NCI-H2171 (cell line): ENCODE results near the gene SLC4A1AP.
"Not testable (repeated sequence)": the region's sequence is repeated elsewhere in the genome, so short reads cannot be mapped to it uniquely, and the experiment has no call there.

ENCODE experiments used
- DNase-seq: peaks from one replicate; lab custom pipeline; 2025; lab: John Stamatoyannopoulos, UW

SLC4A1AP gene

DNA sequence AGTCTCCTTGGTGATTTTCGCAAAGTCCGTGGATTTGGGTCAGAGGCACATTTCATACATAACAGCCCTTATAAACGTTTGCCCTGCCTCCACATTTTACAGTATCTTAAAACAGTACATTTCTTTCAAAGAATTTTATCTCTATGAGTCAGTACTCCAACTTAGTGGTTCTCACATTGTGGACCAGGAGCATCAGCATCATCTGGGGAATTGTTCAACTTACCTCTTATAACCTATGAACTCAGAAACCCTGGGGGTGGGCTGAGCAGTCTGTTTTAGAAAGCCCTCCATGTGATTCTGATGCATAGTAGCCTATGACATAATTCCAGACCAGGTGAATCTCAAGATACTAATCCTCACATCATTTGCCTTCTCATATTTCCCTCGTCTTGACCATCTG, 12.6 kb upstream of the SLC4A1AP start:
- DNase-seq, result no peak

DNA sequence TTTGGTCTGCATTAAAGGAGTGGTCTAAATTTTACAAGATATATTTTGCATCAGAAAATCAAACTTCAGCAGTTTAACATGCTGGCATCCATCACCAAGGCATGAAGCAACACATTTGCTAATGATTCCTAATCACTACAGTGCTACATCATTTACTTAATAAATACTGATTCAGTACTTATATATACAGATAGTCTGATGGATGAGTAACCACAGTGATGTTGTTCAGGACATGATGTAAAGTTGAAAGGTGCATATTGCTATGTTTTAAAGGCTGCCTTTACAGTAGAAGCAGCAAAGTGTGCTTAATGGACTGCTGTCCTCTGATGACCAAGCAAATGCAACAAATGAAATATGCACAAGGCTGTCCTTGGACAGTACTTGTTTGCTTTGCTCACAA, 11.3 kb upstream of the SLC4A1AP start:
- no peak for DNase-seq

DNA sequence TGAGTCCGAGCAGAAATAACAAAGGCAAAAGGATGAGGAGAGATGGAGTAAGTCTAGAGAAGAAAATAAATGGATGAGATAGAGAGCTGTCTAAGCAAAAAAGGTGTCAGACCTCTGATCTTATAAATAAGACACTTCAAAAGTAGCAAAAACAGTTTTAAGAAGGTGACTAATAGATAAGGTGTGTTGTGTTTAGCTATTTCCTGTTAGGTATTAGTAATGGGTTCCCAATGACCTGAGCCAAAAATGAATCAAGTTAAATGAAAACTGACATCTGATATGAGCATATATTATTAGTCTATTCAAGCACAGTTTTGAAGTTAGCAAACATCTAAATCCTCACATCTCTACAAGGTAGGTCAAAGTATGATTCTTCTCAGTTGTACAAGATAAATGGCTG, 10.9 kb upstream of the SLC4A1AP start:
- no peak for DNase-seq

DNA sequence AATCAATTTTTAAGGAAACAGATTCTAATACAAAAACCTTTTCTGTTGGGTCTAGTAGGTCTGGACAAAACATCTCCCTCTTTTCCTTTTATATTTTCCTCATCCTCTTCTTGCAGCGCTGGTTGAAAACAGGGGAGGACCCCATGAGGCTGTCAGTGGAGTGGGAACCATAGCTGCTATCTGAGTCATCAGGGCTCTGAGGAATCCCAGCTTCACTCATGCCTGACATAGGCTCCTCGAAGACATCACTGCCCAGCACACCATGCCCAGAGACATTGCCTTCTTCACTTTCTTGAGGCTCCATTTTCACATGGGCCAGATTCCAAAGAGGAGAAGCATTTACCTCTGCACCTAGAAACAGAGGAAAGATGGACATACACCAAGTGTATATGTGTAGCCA, 10.3 kb upstream of the SLC4A1AP start:
- no peak for DNase-seq

DNA sequence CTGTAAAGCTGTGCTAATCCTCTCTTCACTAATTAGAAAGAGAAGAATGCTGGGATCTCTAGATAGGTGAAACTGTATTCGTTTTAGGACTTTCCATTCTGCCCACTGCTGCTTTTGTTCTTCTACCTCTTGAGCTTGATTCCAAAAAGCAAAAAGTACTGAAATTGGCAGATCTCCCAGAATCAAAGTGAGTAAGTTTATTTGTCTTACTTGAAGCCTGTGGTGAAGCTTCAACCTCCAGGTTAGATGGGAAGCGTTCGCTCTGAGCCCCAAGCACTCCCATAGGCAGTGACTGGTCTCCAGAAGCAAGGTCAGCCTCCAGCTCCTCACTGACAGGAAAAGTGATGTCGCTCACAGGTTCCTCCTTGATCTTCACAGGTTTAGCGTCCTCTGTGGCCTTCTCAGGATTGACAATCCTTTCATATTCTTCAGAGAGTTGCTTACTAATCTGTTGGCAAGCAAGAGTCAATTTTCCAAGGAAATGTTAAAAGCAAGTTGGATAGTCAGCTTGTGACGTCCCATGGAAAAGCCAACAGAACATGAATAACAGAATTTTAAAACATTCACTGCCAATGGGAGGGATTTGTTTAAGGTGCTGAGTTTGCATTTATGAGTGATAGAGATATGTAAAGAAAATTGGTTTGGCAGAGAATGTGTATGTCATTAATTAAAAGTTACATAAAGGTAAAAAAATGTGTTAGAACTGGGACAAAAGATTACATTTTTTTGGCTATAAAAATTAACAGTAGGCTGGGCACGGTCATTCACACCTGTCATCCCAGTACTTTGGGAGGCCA, 8.3 kb upstream of the SLC4A1AP start:
- DNase-seq, result no peak

DNA sequence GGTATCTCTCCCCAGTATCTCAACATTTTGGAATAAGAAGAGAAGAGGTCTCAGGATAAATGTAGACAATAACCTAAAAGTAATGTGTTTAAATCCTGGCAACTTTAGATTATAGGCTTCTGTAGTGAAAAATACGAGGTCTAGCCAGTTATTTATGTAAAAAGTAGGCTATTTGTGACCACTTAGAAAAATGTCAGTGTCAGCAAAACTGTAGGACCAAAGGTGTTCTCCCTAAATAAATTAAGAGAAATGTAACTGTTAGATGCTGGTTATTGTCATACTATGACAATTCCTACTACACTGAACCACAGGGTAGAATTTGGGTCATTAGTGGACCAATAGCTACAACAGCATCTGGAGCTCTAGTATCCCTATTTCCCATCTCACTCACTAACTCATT, 2.3 kb upstream of the SLC4A1AP start:
- DNase-seq, result no peak

DNA sequence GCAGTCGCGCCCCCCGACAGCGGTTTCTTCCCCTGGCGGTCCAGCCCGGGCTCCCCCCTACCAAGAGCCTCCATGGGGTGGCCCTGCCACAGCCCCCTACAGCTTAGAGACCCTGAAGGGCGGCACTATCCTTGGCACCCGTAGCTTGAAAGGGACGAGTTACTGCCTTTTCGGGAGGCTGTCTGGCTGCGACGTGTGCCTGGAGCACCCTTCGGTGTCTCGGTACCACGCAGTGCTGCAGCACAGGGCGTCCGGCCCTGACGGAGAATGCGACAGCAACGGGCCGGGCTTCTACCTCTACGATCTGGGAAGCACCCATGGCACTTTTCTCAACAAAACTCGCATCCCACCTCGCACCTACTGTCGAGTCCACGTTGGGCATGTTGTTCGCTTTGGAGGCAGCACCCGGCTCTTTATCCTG, 475 bp downstream of the SLC4A1AP start:
- peak; percentile 44 for DNase-seq

DNA sequence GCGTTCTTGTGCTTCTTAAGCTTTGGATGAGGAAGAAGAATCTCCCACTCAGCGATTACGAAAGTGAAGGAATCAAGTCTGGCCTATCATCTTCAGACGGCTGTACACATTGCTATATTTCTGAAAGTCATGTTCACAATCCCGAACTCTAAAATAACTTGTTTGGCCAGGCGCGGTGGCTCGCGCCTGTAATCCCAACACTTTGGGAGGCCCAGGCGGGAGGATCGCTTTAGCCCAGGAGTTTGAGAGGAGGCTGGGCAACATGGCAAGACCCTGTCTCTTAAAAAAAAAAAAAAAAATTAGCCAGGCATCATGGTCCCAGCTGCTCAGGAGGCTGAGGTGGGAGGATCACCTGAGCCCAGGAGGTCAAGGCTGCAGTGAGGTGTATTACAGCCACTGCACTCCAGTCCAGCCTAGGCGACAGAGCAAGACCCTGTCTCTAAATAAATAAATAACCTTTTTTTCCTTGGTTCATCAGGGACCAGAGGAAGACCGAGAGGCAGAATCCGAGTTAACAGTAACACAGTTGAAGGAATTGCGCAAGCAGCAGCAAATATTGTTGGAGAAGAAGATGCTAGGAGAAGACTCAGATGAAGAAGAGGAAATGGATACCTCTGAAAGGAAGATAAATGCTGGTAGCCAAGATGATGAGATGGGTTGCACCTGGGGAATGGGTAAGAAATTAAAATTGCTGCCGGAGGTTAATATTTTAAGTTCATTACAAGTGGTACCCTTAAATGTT, 1.1 kb downstream of the SLC4A1AP start:
- no peak for DNase-seq

DNA sequence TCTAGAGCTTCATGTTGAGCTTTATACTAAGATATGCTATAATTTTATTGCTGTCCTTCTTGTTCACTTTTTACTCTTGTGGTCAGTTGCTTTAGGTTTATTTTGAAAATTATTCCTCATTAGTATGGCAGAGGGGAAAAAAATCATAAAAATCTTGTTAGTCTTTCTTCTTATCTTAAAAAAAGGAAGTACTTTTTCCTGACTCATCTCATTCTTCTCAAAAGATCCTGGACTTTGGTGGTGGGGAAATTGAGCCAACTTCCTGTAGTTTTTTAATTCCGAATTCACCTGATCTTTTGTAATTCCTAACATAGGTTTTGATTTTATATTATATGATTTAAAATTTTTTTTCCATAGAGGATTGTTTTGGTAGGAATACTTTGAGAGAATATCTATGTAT, 3.8 kb downstream of the SLC4A1AP start:
- no peak for DNase-seq

DNA sequence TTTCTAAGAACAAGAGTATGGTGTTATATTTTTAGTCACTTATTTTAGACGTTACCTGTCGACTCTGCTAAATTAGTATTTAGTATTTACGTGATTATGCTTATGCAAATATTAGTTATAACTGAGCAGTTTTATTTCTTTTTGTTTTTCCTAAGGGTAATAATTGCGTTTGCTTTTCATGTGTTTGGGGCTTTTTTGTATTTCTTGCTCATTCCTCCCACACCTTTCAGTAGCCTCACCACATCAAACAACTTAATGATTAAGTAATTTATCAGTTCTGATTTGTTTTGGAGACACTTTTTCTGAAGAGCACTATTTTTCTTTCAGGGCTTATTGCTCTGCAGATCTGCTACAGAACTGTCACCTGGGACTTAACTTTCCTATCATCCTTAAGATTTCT, 7.5 kb downstream of the SLC4A1AP start:
- DNase-seq, result no peak

DNA sequence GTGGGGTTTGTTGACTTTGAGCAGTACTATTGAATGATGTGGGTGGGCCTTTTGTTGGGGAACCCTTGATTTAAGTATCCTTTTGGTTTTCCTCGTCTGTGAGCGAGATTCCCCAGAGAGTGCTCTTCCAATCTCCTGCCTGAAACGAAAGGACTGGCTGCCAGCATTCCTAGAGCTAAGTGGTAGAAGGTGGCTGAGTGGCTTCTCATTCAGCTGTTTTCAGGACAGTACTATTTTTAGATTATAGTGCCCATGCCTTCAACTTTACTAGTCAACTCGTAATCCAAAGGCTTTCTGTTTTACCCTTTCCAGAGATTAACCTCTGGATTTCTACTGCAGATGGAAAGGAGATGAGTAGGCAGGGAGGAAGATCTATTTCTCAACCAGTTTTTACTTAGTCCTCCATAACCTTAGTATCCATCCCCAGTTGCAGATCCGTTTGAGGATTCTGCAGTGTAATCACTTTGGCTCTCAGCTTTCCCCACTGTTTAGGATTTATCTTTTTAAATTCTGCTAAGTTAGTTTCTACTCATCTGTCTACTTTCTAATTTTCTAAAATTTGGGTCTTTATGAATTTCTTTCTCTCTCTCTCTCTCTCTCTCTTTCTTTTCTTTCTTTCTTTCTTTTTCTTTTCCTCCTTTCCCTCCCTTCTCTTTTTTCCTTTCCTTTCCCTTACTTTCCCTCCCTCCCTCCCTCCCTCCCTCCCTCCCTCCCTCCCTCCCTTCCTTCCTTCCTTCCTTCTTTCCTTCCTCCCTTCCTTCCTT, 9.2 kb downstream of the SLC4A1AP start:
- no peak for DNase-seq

DNA sequence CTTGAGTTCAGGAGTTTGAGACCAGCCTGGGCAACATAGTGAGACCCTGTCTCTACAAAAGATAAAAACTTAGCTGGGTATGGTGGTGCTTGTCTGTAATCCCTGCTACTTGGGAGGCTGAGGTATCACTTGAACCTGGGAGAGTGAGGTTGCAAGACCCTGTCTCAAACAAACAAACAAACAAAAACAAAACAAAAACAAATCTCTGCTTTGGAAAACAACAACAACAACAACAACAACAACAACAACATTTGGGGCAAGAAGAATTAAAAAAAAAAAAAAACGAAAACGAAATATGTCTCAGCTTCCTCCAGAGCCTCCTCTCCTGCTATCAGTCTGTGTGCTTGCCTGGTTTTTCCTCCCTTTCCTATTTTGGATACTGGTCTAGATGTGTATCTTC, 16.9 kb downstream of the SLC4A1AP start:
- no peak for DNase-seq

DNA sequence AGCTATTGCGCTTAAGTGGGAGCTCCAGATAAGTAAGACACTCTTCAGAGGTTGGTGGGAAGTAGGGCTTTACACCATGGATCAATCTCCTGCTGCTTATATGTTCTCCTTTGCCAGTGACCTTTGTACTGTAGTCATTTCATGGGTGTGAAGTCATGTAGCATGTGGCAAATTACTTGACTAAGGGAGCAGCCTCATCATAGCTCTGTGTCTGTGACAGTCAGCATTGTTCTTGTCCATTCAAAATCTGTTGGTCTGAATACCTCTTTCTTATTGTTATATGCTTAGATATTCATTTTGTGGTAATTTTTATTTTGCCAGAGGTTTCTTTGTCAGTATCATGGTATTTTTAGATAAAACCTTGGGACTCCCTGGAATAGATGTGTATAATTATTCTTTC, 18.2 kb downstream of the SLC4A1AP start:
- no peak for DNase-seq

DNA sequence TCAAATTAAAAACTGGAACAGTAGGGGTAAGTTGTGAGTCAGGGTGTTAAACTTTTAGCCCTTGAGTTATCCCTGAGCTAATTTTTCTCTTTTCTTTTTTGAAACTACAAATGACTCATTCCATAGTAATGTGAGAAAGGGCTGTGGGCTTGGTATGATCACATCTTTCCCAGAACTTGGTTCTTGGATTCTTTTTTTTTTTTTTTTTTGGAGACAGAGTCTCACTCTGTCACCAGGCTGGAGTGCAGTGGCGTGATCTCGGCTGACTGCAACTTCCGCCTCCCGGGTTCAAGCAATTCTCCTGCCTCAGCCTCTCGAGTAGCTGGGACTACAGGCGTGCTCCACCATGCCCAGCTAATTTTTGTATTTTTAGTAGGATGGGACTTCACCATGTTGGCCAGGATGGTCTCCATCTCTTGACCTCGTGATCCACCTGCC, 18.7 kb downstream of the SLC4A1AP start:
- DNase-seq, result not testable (repeated sequence)

DNA sequence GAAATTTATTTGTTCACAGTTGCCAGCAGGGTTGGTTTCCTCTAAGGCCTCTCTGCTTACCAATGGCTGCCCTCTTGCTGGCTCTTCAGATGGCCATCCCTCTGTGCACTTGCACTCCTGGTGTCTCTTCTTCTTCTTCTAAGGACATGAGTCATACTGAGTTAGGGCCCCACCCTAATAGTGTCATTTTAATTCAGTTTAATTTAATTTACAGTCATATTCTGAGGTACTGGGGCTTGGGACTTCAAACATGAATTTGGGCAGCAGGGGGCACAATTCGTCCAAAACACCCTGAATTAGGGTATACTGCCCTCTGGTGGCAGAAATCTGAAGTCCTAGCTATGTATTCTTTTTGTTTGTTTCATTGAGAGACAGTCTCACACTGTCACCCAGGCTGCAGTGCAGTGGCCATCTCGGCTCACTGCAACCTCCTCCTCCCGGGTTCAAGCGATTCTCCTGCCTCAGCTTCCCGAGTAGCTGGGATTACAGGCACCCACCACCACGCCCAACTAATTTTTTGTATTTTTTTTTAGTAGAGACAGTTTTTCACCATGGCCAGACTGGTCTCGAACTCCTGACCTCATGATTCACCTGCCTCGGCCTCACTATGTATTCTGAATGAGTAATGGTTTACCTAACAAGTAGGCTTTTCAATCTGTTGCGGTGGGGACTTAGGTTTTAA, 19.8 kb downstream of the SLC4A1AP start:
- DNase-seq, result peak; percentile 88

DNA sequence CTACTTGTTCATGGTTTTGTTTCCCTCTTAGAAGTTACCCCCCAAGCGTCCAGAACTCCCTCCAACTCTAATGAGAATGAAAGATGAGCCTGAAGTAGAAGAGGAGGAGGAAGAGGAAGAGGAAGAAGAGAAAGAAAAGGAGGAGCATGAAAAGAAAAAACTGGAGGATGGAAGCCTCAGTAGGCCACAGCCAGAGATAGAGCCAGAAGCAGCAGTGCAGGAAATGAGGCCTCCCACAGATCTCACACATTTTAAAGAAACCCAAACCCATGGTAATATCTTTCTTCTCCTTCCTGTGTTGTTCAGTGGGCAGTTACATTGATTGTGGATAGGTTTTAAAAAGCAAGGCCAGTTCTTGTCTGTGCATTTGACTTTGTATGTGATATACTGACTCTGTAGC, 21.3 kb downstream of the SLC4A1AP start:
- not testable (repeated sequence) for DNase-seq

DNA sequence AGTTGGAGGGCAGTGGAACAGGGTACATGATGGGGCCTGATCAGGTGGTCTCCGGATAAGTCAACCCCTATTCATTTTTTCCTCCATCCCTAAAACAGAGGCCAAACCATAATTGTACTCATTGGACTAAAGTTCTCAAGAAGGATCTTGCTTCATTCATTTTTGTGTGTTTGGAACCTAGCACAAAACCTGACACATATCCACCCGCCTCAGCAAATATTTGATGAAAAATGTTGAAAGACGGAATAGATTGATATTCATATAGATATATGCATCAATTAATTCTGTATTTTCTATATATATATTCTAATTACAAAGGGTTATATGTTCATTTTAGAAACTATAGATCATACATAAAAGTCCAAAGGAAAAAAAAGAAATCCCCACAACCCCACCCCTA, 21.9 kb downstream of the SLC4A1AP start:
- DNase-seq, result no peak

DNA sequence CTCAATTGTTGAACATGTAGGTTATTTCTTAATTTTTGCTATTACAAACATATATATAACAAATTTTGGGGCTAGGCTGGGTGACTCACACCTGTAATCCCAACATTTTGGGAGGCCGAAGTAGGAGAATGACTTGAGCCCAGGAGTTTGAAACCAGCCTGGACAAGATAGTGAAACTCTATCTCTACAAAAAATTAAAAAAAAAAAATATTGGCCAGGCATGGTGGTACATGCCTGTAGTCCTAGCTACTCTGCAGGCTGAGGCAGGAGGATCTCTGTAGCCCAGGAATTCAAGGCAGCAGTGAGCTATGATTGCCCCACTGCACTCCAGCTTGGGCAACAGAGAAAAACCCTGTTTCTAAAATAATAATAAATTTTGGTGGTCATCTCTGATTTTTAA, 23.5 kb downstream of the SLC4A1AP start:
- DNase-seq, result no peak

DNA sequence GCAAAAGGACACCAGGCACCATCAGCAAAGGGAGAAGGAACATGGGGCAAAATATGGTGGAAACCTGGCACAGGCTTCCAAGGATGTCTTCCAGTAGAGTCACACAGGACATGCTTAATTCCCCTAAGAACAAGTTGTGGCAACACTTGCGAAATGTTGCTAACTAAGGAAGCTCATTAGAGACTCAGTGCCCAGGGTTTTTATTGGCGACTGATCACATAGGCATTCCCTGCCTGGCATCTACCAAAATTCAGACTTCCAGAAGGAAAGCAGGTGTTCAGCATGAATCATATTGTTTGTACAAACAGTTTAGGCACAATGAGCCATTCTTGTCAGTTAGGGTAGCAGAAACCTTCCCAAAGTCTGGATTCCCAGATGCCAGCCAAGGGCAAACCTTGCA, 25.7 kb downstream of the SLC4A1AP start:
- DNase-seq, result no peak

DNA sequence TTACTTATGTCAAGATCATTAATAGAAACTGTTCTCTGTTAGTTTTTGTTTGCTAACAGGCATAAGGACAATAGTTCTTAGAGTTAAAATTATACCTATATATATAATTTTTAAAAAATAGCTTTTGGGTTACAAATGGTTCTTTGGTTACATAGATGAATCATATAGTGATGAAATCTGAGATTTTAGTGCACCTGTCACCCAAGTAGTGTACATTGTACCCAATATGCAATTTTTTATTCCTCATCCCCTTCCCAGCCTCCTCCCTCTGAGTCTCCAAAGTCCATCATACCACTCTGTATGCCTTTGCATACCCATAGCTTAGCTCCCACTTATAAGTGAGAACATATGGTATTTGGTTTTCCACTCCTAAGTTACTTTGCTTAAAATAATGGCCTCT, 26.4 kb downstream of the SLC4A1AP start:
- no peak for DNase-seq

DNA sequence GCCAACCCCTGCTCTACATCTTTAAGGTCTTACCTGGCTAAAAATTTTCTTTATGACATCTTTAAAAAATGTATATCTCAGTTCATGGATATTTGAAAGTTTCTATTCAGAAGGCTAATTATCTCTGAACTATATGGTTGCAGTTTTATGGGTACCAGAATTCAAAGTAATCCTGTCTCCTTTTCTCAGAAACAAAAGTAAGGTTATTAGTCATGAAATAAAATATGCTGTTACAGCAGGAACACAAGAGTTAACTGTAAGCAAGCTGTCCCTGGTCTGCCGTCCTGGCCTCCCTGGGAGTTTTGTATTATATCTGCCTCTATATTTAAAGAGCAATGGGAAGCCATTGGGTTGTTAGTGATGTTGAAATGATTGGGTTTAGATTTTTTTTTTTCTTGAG, 34.0 kb downstream of the SLC4A1AP start:
- no peak for DNase-seq

DNA sequence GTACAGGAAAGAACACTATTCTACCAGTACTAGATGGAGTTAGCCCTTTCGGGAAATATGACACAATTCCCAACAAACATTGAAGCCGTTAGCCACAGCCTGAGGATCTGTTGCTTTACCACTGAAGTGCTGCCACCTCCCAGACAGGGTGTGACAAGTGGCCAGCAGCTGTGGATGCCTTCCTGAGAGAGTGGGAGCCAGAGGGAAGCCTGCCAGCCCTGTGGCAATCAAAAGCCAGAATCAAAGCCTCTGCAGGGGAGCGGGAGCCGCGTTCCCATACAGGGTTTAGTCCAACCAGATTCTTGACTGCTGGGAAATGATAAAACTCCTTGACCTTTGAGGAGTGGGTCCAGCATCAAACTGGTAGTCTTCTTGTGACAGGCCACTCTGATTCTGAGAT, 38.0 kb downstream of the SLC4A1AP start:
- no peak for DNase-seq
